H1 (cell line): Measurements from ENCODE around the gene MYO1F. TPM values are rescaled to one million over a fixed set of nuclear protein-coding genes. Genes with fewer than 3 reads are reported as not detected.

Experiments used
- CHD7 ChIP-seq: fragments of 300-600 bp; sonication (generic); IDR thresholded peaks from 2 replicates; pipeline ENCODE4 v1.7.1; 2012; ENCODE audit warnings: low read length, moderate library complexity, mild to moderate bottlenecking, inconsistent platforms; ENCODE audit not compliant: insufficient replicate concordance
- NRF1 ChIP-seq: IDR thresholded peaks from 2 replicates; pipeline ENCODE4 v1.6.1; 2011; ENCODE audit warnings: mild to moderate bottlenecking, low read depth, low read length, improper control_type of control experiment
- polyA plus RNA-seq, 7 experiments: library from polyadenylated mRNA; depleted of rRNA in 3 of 7; stranded (reverse) in 5 of 7; unstranded in 2 of 7; fragments of >200 nt in 5 of 7; fragments of 200-250 nt in 2 of 7; gene quantifications; 1 replicate in 5 of 7; 2 replicates in 1 of 7; 4 replicates in 1 of 7; pipeline versions ENCODE4 v1.2.1 to v1.2.3, GENCODE V29; 2011 to 2013; ENCODE audit warnings: missing spikeins in 2 of 7, mixed read lengths in 2 of 7
- total RNA-seq: library from RNA; stranded (reverse); fragmentation: NEBNext Ultra II Directional; extraction: Animal tissue kit (Norgen Biotek cat#: 25700); gene quantifications from 2 replicates; pipeline ENCODE4 v1.2.1, GENCODE V29; 2021

MYO1F gene
- total and polyA plus RNA-seq, 2 of the 8 experiments (the other 6 are each of a cell fraction or from before 2014, with no cell fraction given), result 1.4 to 4.6 TPM

GRCh38 chr19:8614455-8614854 is 37.2 kb upstream of the MYO1F start (continued):
- TF ChIP-seq CHD7 (no peak), NRF1 (no peak)
